ENCODE measurements around the gene SOD3.

Gene SOD3

GRCh38 chr4:24845902-24846301 is 50.5 kb downstream of the SOD3 start:
- no peak for DNase-seq

GRCh38 chr4:24846716-24847115 is 51.3 kb downstream of the SOD3 start:
- no peak for DNase-seq

- DNase-seq, result no peak
These were observed 54.0 kb downstream of the SOD3 start for GRCh38 chr4:24849351-24849750.

- DNase-seq, result no peak
These were observed 54.4 kb downstream of the SOD3 start for GRCh38 chr4:24849756-24850155.

Data from T-helper 1 cell (primary cell).